Thymus (tissue), 11 donors: ENCODE measurements around the gene AMOTL1. TPM values are rescaled to one million over a fixed set of nuclear protein-coding genes. Genes with fewer than 3 reads are reported as not detected.

Source experiments
- DNase-seq, 9 donors: peaks; one replicate each; pipeline ENCODE4 v3.0.0-alpha.2; 2013; ENCODE audit warnings: low spot score in 9 of 9, low read depth in 6 of 9, missing footprints in 1 of 9
- H3K27ac ChIP-seq, 2 donors: one replicate each; pipeline ENCODE4 v1.5.1; 2013; ENCODE audit warnings: control low read depth in 1 of 2, low read depth in 1 of 2, low read length in 1 of 2, mild to moderate bottlenecking in 1 of 2, moderate library complexity in 1 of 2
- H3K27me3 ChIP-seq, 2 donors: one replicate each; pipeline ENCODE4 v1.5.1; 2013; ENCODE audit warnings: low read length in 1 of 2; ENCODE audit not compliant: control insufficient read depth in 2 of 2, insufficient read depth in 1 of 2
- H3K36me3 ChIP-seq, 2 donors: one replicate each; pipeline ENCODE4 v1.5.1; 2013; ENCODE audit warnings: low read length in 1 of 2, mild to moderate bottlenecking in 1 of 2, moderate library complexity in 1 of 2; ENCODE audit not compliant: control insufficient read depth in 2 of 2, insufficient read depth in 2 of 2
- H3K4me1 ChIP-seq, 2 donors: one replicate each; pipeline ENCODE4 v1.5.1; 2013; ENCODE audit warnings: low read length in 2 of 2; ENCODE audit not compliant: control insufficient read depth in 2 of 2, insufficient read depth in 2 of 2
- H3K4me3 ChIP-seq, 2 donors: one replicate each; pipeline ENCODE4 v1.5.1; 2013; ENCODE audit warnings: low read length in 2 of 2, control low read depth in 1 of 2, mild to moderate bottlenecking in 1 of 2
- H3K9me3 ChIP-seq, 2 donors: one replicate each; pipeline ENCODE4 v1.5.1; 2013; ENCODE audit warnings: low read length in 1 of 2, mild to moderate bottlenecking in 1 of 2; ENCODE audit not compliant: control insufficient read depth in 2 of 2, insufficient read depth in 1 of 2
- WGBS: extraction: QIAGEN DNeasy Blood & Tissue Kit; methylation state at CpG from one replicate; pipeline ENCODE4 v1.1.7; 2013; 5-methylcytosine and 5-hydroxymethylcytosine counted together
- polyA plus RNA-seq: library from polyadenylated mRNA; stranded (reverse); fragments of 200-250 nt; gene quantifications from one replicate; pipeline ENCODE4 v1.2.3, GENCODE V29; 2013
- total RNA-seq: library from RNA; stranded (reverse); fragments of 120-200 nt; gene quantifications from one replicate; pipeline ENCODE4 v1.2.4, GENCODE V29; 2013
- donor health status: healthy.

The AMOTL1 gene
- total and polyA plus RNA-seq, 2 donors: 10.5 to 31.8 TPM

- H3K4me1 ChIP-seq: peaks cover 6 to 25% of the 10 kb centered on the region in 2 donors
- DNase-seq: no peak
- H3K9me3 ChIP-seq: peaks cover 0 to 3% of the 10 kb centered on the region in 2 donors
- H3K36me3 ChIP-seq: no peaks in the 10 kb centered on the region
- peaks cover 11 to 31% of the 10 kb centered on the region in 2 donors for H3K27me3 ChIP-seq
- no peak overlapping the region for H3K4me3 ChIP-seq
- H3K27ac ChIP-seq: no peak overlapping the region
- 97% methylated on average over 2 of the region's 2 CpGs for WGBS
Observed at GRCh38 chr11:94739331-94739730, 28.8 kb upstream of the AMOTL1 start.

- peak in 2 of 9 donors; percentile 19 to 41 for DNase-seq
- Histone ChIP-seq H3K9me3 (no peaks in the 10 kb centered on the region), H3K27me3 (peaks cover 11 to 31% of the 10 kb centered on the region in 2 donors), H3K36me3 (no peaks in the 10 kb centered on the region), H3K4me3 (peak overlapping the region; percentile 35 to 47), H3K27ac (peak overlapping the region in 1 of 2 donors; percentile 26), H3K4me1 (peaks cover 6 to 17% of the 10 kb centered on the region in 2 donors)
- 2% methylated on average over 82 of the region's 82 CpGs for WGBS
Observed at GRCh38 chr11:94740083-94741021, 27.8 kb upstream of the AMOTL1 start.

GRCh38 chr11:94741022-94741679 is 27.0 kb upstream of the AMOTL1 start:
- Histone ChIP-seq H3K27me3 (peaks cover 11 to 31% of the 10 kb centered on the region in 2 donors), H3K36me3 (no peaks in the 10 kb centered on the region), H3K4me3 (peak overlapping the region; percentile 35 to 47), H3K4me1 (peaks cover 6 to 17% of the 10 kb centered on the region in 2 donors), H3K27ac (no peak overlapping the region), H3K9me3 (no peaks in the 10 kb centered on the region)
- DNase-seq: peak in 2 of 9 donors; percentile 22 to 53
- 1% methylated on average over 35 of the region's 35 CpGs for WGBS

- Histone ChIP-seq H3K27me3 (peaks cover 11 to 31% of the 10 kb centered on the region in 2 donors), H3K36me3 (no peaks in the 10 kb centered on the region), H3K4me1 (peaks cover 6 to 17% of the 10 kb centered on the region in 2 donors), H3K27ac (no peak overlapping the region), H3K4me3 (no peak overlapping the region), H3K9me3 (no peaks in the 10 kb centered on the region)
- over 99% methylated on average over 2 of the region's 2 CpGs for WGBS
- DNase-seq: no peak
Observed at GRCh38 chr11:94742665-94743064, 25.5 kb upstream of the AMOTL1 start.

- no peak overlapping the region for H3K27ac ChIP-seq
Observed at GRCh38 chr11:94746721-94747120, 21.4 kb upstream of the AMOTL1 start.

GRCh38 chr11:94747146-94747545 is 21.0 kb upstream of the AMOTL1 start:
- no peaks in the 10 kb centered on the region for H3K4me1 ChIP-seq
- no peaks in the 10 kb centered on the region for H3K27me3 ChIP-seq
- no peak overlapping the region for H3K27ac ChIP-seq
- H3K36me3 ChIP-seq: no peaks in the 10 kb centered on the region
- no peaks in the 10 kb centered on the region for H3K9me3 ChIP-seq
- H3K4me3 ChIP-seq: no peak overlapping the region
- DNase-seq: no peak

More at GRCh38 chr11:94746721-94747120, 21.4 kb upstream of the AMOTL1 start:
- H3K36me3 ChIP-seq: no peaks in the 10 kb centered on the region
- H3K27me3 ChIP-seq: peaks cover 0 to 3% of the 10 kb centered on the region in 2 donors
- H3K4me3 ChIP-seq: no peak overlapping the region
- no peak for DNase-seq
- WGBS: 98% methylated on average over 3 of the region's 3 CpGs
- peaks cover 0 to 3% of the 10 kb centered on the region in 2 donors for H3K4me1 ChIP-seq
- H3K9me3 ChIP-seq: no peaks in the 10 kb centered on the region

GRCh38 chr11:94747601-94748041 is 20.5 kb upstream of the AMOTL1 start:
- Histone ChIP-seq H3K4me1 (no peaks in the 10 kb centered on the region), H3K27ac (no peak overlapping the region)

GRCh38 chr11:94749369-94749768 is 18.8 kb upstream of the AMOTL1 start:
- no peak for DNase-seq
- Histone ChIP-seq H3K36me3 (no peaks in the 10 kb centered on the region), H3K4me1 (no peaks in the 10 kb centered on the region), H3K27me3 (no peaks in the 10 kb centered on the region), H3K27ac (no peak overlapping the region), H3K9me3 (no peaks in the 10 kb centered on the region), H3K4me3 (no peak overlapping the region)
- WGBS: 99% methylated on average over 4 of the region's 4 CpGs

More at GRCh38 chr11:94747601-94748041, 20.5 kb upstream of the AMOTL1 start:
- Histone ChIP-seq H3K36me3 (no peaks in the 10 kb centered on the region), H3K9me3 (no peaks in the 10 kb centered on the region), H3K27me3 (no peaks in the 10 kb centered on the region), H3K4me3 (no peak overlapping the region)
- WGBS: 97% methylated on average over 4 of the region's 4 CpGs
- no peak for DNase-seq
